ENCODE results near the gene TM7SF2. TPM values are rescaled to one million over a fixed set of nuclear protein-coding genes. Genes with fewer than 3 reads are reported as not detected.

The TM7SF2 gene
- total RNA-seq, 1 donor from 2014 or later = 14.6 TPM

- DNase-seq (ENCODE audit: low read depth in 2 of 2) = peak in 1 of 2 donors; percentile 78
Observed at GRCh38 chr11:65150509-65151299, 39.0 kb downstream of the TM7SF2 start.

GRCh38 chr11:65151331-65151899 lies 39.7 kb downstream of the TM7SF2 start:
- no peak for DNase-seq (ENCODE audit: low read depth in 2 of 2)

- no peak for DNase-seq (ENCODE audit: low read depth in 2 of 2)
Observed at GRCh38 chr11:65152122-65152521, 40.5 kb downstream of the TM7SF2 start.

GRCh38 chr11:65156256-65156655 lies 44.6 kb downstream of the TM7SF2 start:
- DNase-seq (ENCODE audit: low read depth in 2 of 2) = no peak

GRCh38 chr11:65156926-65157325 lies 45.3 kb downstream of the TM7SF2 start:
- DNase-seq (ENCODE audit: low read depth in 2 of 2) = no peak

- no peak for DNase-seq (ENCODE audit: low read depth in 2 of 2)
Observed at GRCh38 chr11:65157336-65157735, 45.7 kb downstream of the TM7SF2 start.

GRCh38 chr11:65159012-65159411 lies 47.3 kb downstream of the TM7SF2 start:
- no peak for DNase-seq (ENCODE audit: low read depth in 2 of 2)

GRCh38 chr11:65160643-65161042 lies 49.0 kb downstream of the TM7SF2 start:
- no peak for DNase-seq (ENCODE audit: low read depth in 2 of 2)

GRCh38 chr11:65163684-65164083 lies 52.0 kb downstream of the TM7SF2 start:
- no peak for DNase-seq (ENCODE audit: low read depth in 2 of 2)

Other genes starting within 250 kb of the TM7SF2 start
- gene EHD1, start 233.3 kb upstream of the TM7SF2 start, total RNA-seq = 30.3 and 39.2 TPM in 2 replicates
- 7.2 and 13.5 TPM in 2 replicates for gene ATG2A, start 194.7 kb upstream of the TM7SF2 start, total RNA-seq
- 6.0 and 11.1 TPM in 2 replicates for gene PPP2R5B, start 187.2 kb upstream of the TM7SF2 start, total RNA-seq
- not detected in 2 replicates for gene GPHA2, start 176.0 kb upstream of the TM7SF2 start, total RNA-seq
- gene MAJIN, start 139.8 kb upstream of the TM7SF2 start, total RNA-seq = not detected in 2 replicates
- gene BATF2, start 114.9 kb upstream of the TM7SF2 start, total RNA-seq = 0.39 and 0.63 TPM in 2 replicates
- gene ARL2, start 97.7 kb upstream of the TM7SF2 start, total RNA-seq = 107 and 142 TPM in 2 replicates
- gene SNX15, start 84.4 kb upstream of the TM7SF2 start, total RNA-seq = 7.7 and 10.1 TPM in 2 replicates
- 7.6 and 8.5 TPM in 2 replicates for gene SAC3D1, start 70.7 kb upstream of the TM7SF2 start, total RNA-seq
- gene NAALADL1, start 53.3 kb upstream of the TM7SF2 start, total RNA-seq = 15.1 and 16.6 TPM in 2 replicates
- gene CDCA5, start 27.8 kb upstream of the TM7SF2 start, total RNA-seq = 3.9 and 7.6 TPM in 2 replicates
- 20.7 and 24.7 TPM in 2 replicates for gene ZFPL1, start 27.6 kb upstream of the TM7SF2 start, total RNA-seq
- 186 and 271 TPM in 2 replicates for gene VPS51, start 15.7 kb upstream of the TM7SF2 start, total RNA-seq
- 6.3 and 7.7 TPM in 2 replicates for gene ZNHIT2, start 5.8 kb downstream of the TM7SF2 start, total RNA-seq
- gene FAU, start 10.3 kb downstream of the TM7SF2 start, total RNA-seq = 211 and 383 TPM in 2 replicates
- gene MRPL49, start 10.4 kb downstream of the TM7SF2 start, total RNA-seq = 42.0 and 50.6 TPM in 2 replicates
- gene SYVN1, start 22.6 kb downstream of the TM7SF2 start, total RNA-seq = 5.6 and 15.4 TPM in 2 replicates
- not detected in 2 replicates for gene SPDYC, start 58.4 kb downstream of the TM7SF2 start, total RNA-seq
- 81.3 and 88.1 TPM in 2 replicates for gene CAPN1, start 70.1 kb downstream of the TM7SF2 start, total RNA-seq
- gene POLA2, start 150.1 kb downstream of the TM7SF2 start, total RNA-seq = 4.7 and 5.7 TPM in 2 replicates
- gene CDC42EP2, start 203.0 kb downstream of the TM7SF2 start, total RNA-seq = 6.4 and 7.8 TPM in 2 replicates
- gene DPF2, start 222.0 kb downstream of the TM7SF2 start, total RNA-seq = 18.5 and 32.1 TPM in 2 replicates
- gene TIGD3, start 242.9 kb downstream of the TM7SF2 start, total RNA-seq = under 0.01 and 0.26 TPM in 2 replicates